ENCODE measurements around the gene NPL.

The NPL gene

GRCh38 chr1:182855911-182856310 is 66.3 kb downstream of the NPL start:
- DNase-seq (ENCODE audit: low spot score): no peak
- in situ Hi-C loops (cut with MboI; ENCODE audit: low sequenced_read_pairs, unreplicated experiment): no loop called here
- no peak for TF ChIP-seq CTCF (IDR thresholded peaks at IDR 0.05; ENCODE audit: borderline replicate concordance, control extremely low read depth, extremely low read depth, insufficient read depth, missing control alignments)

DNA sequence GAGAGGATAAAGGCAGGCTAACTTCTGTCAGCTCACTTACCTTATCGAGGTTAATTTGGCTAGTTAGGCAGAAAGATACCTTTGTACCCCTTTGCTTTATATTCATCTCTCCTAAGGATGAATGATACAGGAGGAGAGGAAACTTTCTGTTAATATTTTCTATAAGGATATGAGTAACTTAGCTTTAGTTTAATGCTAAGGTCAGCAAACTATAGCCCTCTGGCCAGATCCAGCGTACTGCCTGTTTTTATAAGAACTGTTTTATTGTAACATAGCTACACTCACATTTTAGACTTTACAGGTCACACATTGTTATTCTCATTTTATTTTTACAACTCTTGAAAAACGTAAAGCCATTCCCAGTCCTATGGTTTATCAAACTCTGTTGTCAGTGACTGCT is 67.6 kb downstream of the NPL start:
- DNase-seq (ENCODE audit: low spot score): no peak
- in situ Hi-C loops (cut with MboI; ENCODE audit: low sequenced_read_pairs, unreplicated experiment): no loop called here
- TF ChIP-seq CTCF (IDR thresholded peaks at IDR 0.05; ENCODE audit: borderline replicate concordance, control extremely low read depth, extremely low read depth, insufficient read depth, missing control alignments): no peak

DNA sequence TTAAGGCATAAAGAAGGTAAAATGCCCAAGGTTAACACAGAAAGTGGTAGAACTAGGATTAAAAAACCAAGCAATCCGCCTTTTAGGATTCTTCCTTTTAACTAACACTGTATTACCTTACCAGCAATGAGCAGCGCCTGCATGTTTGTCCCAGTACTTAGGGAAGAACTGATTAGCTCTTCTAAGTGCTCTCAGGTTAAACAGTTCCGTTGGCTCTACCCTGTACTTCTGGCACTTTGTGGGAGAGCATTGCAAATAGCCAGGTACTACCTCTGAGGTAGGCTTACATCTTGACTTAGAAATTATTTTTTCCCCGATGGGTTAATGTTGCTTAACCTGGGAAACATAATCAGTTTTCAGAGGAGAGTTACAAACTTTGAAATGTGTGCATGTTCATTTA is 71.1 kb downstream of the NPL start:
- TF ChIP-seq CTCF (IDR thresholded peaks at IDR 0.05; ENCODE audit: borderline replicate concordance, control extremely low read depth, extremely low read depth, insufficient read depth, missing control alignments): no peak
- no peak for DNase-seq (ENCODE audit: low spot score)
- in situ Hi-C loops (cut with MboI; ENCODE audit: low sequenced_read_pairs, unreplicated experiment): no loop called here

GRCh38 chr1:182861994-182862393 is 72.4 kb downstream of the NPL start:
- TF ChIP-seq CTCF (IDR thresholded peaks at IDR 0.05; ENCODE audit: borderline replicate concordance, control extremely low read depth, extremely low read depth, insufficient read depth, missing control alignments): no peak

GRCh38 chr1:182862827-182863226 is 73.3 kb downstream of the NPL start:
- in situ Hi-C loops (cut with MboI; ENCODE audit: low sequenced_read_pairs, unreplicated experiment): no loop called here
- no peak for DNase-seq (ENCODE audit: low spot score)

More at GRCh38 chr1:182861994-182862393, 72.4 kb downstream of the NPL start:
- no peak for DNase-seq (ENCODE audit: low spot score)
- in situ Hi-C loops (cut with MboI; ENCODE audit: low sequenced_read_pairs, unreplicated experiment): no loop called here

GRCh38 chr1:182863940-182864339 is 74.4 kb downstream of the NPL start:
- no peak for TF ChIP-seq CTCF (IDR thresholded peaks at IDR 0.05; ENCODE audit: borderline replicate concordance, control extremely low read depth, extremely low read depth, insufficient read depth, missing control alignments)
- DNase-seq (ENCODE audit: low spot score): no peak
- in situ Hi-C loops (cut with MboI; ENCODE audit: low sequenced_read_pairs, unreplicated experiment): no loop called here

More at GRCh38 chr1:182862827-182863226, 73.3 kb downstream of the NPL start:
- TF ChIP-seq CTCF (IDR thresholded peaks at IDR 0.05; ENCODE audit: borderline replicate concordance, control extremely low read depth, extremely low read depth, insufficient read depth, missing control alignments): no peak

DNA sequence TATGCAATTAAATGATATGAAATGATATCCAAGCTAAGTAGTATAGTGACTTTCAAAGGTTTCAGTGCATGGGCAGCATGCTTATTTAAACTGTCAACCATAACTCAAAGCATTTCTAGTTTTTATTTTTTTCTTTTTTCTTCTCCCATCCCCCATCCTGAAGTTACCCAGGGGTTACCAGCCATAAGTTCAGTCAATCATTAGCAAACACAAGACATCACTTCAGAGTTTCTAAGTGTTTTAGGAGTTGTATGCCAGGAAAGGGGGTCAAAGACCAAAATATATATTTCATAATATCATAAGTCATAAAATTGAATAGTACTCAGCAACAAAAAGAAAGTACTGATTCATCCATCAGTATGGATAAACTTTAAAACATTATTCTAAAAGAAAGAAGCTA is 78.3 kb downstream of the NPL start:
- TF ChIP-seq CTCF (IDR thresholded peaks at IDR 0.05; ENCODE audit: borderline replicate concordance, control extremely low read depth, extremely low read depth, insufficient read depth, missing control alignments): no peak
- in situ Hi-C loops (cut with MboI; ENCODE audit: low sequenced_read_pairs, unreplicated experiment): no loop called here
- no peak for DNase-seq (ENCODE audit: low spot score)

Data from GM13976 (cell line).